K562 (cell line): ENCODE data around the gene TAAR9. TPM values are rescaled to one million over a fixed set of nuclear protein-coding genes. Genes with fewer than 3 reads are reported as not detected.

Source experiments
- CREM ChIP-seq: IDR thresholded peaks from 2 replicates; pipeline ENCODE4 v1.6.1; 2014; ENCODE audit warnings: antibody characterized with exemption, low read depth
- HMG20B ChIP-seq: fragments of 250-450 bp; sonication (Bioruptor Pico); IDR thresholded peaks from 2 replicates; pipeline ENCODE4 v1.5.0; 2021; ENCODE audit warnings: mild to moderate bottlenecking
- KDM2B ChIP-seq: fragments of 250-450 bp; sonication (Bioruptor Pico); IDR thresholded peaks from 2 replicates; pipeline ENCODE4 v1.8.0; 2021; ENCODE audit warnings: mild to moderate bottlenecking, moderate library complexity
- PHB ChIP-seq: fragments of 250-450 bp; sonication (Bioruptor Pico); IDR thresholded peaks from 2 replicates; pipeline ENCODE4 v1.5.0; 2021
- RB1 ChIP-seq: fragments of 450-650 bp; IDR thresholded peaks from 2 replicates; pipeline ENCODE4 v1.6.1; 2017; ENCODE audit warnings: low read depth, mild to moderate bottlenecking
- SRSF3 ChIP-seq: fragments of 200-400 bp; formaldehyde crosslinking; IDR thresholded peaks from 2 replicates; pipeline ENCODE4 v1.6.1; 2016; ENCODE audit warnings: mild to moderate bottlenecking, low read length, moderate library complexity; ENCODE audit not compliant: insufficient read depth
- STAG1 ChIP-seq: sonication (generic); formaldehyde crosslinking; IDR thresholded peaks from 2 replicates; pipeline ENCODE4 v1.5.0; 2020; ENCODE audit warnings: missing genetic modification reagents, borderline replicate concordance
- ZBTB1 ChIP-seq: sonication (generic); formaldehyde crosslinking; IDR thresholded peaks from 2 replicates; pipeline ENCODE4 v1.8.1; 2023; ENCODE audit warnings: missing genetic modification reagents, low read depth, mild to moderate bottlenecking, borderline replicate concordance
- ZNF143 ChIP-seq: sonication (generic); formaldehyde crosslinking; IDR thresholded peaks from 2 replicates; pipeline ENCODE4 v1.9.0; 2022; ENCODE audit warnings: mild to moderate bottlenecking, missing genetic modification reagents
- ZNF217 ChIP-seq: sonication (generic); formaldehyde crosslinking; IDR thresholded peaks from 2 replicates; pipeline ENCODE4 v1.8.0; 2022; ENCODE audit warnings: mild to moderate bottlenecking, missing genetic modification reagents
- ZNF347 ChIP-seq: fragments of 450-650 bp; formaldehyde crosslinking; IDR thresholded peaks from 2 replicates; pipeline ENCODE4 v1.4.0; 2020; ENCODE audit warnings: low read depth, mild to moderate bottlenecking, moderate library complexity
- ZNF696 ChIP-seq: fragments of 250-450 bp; sonication (Bioruptor Pico); conservative IDR thresholded peaks from 2 replicates; pipeline ENCODE4 v1.4.0; 2020; ENCODE audit warnings: mild to moderate bottlenecking, moderate library complexity
- polyA plus RNA-seq, 8 experiments: library from polyadenylated mRNA; depleted of rRNA in 4 of 8; stranded (reverse) in 5 of 8; unstranded in 3 of 8; fragments of >200 nt; fragmentation: Nextera tagmentation in 2 of 8; fragmentation: Illumina TruSeq in 1 of 8; extraction: Ambion mirVana in 2 of 8; extraction: Trizol in 1 of 8; gene quantifications; 2 replicates each; pipeline versions ENCODE4 v1.2.1 to v1.2.3, GENCODE V29; 2011 to 2014; ENCODE audit warnings: inconsistent platforms in 1 of 8, missing spikeins in 1 of 8
- total RNA-seq, 7 experiments: library from RNA; depleted of rRNA in 6 of 7; stranded (reverse); fragments of >200 nt in 6 of 7; fragmentation: Illumina TruSeq in 2 of 7; extraction: Trizol in 2 of 7; gene quantifications; 2 replicates each; pipeline versions ENCODE4 v1.2.1 to v1.2.3, GENCODE V29; 2011 to 2021; ENCODE audit warnings: low replicate concordance in 1 of 7
- TF ChIP-seq, protein P1 (sequence below): sonication (generic); formaldehyde crosslinking; IDR thresholded peaks from 2 replicates; pipeline ENCODE4 v1.8.0; 2022; ENCODE audit warnings: missing genetic modification reagents, mild to moderate bottlenecking, borderline replicate concordance
- TF ChIP-seq, protein P2 (sequence below): fragments of 250-450 bp; sonication (Bioruptor Pico); IDR thresholded peaks from 2 replicates; pipeline ENCODE4 v1.9.0; 2021; ENCODE audit warnings: mild to moderate bottlenecking
- TF ChIP-seq, protein P3 (sequence below), 2 experiments: fragments of 450-650 bp; formaldehyde crosslinking in 1 of 2; IDR thresholded peaks; 2 replicates each; pipeline versions ENCODE4 v1.4.0 to v1.6.1; 2014 to 2020; ENCODE audit warnings: mild to moderate bottlenecking in 2 of 2, borderline replicate concordance in 1 of 2, low read depth in 1 of 2

The TAAR9 gene
- total and polyA plus RNA-seq, 9 of the 15 experiments (the other 6 are each of a cell fraction or from before 2014, with no cell fraction given): not detected

DNA sequence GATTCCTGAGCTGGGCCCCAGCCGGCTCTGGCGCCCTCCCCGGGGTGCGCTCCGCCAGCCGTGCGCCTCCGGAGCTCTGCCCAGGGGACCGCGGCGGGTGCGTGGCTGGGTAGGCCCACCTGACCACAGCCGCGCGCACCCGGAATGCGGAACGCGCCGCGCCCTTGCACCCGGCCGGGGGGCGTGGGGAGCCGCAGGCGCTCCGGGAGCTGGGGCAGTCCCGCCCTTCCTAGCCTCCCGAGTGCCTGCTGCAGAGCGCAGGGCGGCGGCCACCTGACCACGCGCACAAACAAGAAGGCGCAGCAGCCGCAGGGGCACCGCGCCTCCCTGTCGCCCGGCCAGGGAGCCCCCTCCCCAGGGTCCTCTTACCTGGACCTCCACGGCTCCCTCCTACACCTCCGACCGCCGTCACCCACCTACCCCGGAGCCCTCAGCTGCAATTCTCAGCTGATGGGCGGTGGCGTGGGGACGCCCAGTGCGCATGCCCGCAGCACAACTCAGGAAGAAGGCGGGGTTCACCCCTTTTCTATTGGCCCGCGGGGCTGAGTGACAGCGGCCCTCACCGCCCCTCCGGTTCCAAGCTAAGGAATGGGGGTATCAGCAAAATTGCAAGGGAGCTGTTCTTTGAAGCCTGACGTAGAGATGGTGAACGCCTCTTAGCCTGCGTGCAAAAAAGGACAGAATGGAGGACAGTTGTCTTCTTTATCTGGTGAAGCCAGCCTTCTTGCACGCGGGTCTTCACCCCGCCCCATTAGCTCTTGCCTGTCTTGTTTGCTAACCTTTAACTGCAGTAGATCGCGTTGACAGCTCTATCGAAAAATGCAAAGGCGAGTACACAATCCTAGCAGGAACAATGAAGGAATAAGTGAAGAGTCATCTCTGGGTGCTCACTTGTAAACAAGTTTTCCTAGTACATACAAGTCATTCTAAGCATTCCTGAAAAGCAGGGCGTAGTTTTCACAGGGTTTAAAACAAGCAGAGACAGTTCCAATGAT, 25.1 kb upstream of the TAAR9 start, which contains the start of gene STX7 (continued):
- TF ChIP-seq, protein P1, sequence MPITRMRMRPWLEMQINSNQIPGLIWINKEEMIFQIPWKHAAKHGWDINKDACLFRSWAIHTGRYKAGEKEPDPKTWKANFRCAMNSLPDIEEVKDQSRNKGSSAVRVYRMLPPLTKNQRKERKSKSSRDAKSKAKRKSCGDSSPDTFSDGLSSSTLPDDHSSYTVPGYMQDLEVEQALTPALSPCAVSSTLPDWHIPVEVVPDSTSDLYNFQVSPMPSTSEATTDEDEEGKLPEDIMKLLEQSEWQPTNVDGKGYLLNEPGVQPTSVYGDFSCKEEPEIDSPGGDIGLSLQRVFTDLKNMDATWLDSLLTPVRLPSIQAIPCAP (CRISPR knock-in tag): no peak
- TF ChIP-seq STAG1 (no peak), HMG20B (CRISPR knock-in tag) (no peak), PHB (no peak), SRSF3 (no peak), CREM (0 out of 2 replicates have a peak, but pooled peaks have one; percentile 35), ZNF143 (no peak), ZBTB1 (0 out of 2 replicates have a peak, but pooled peaks have one; percentile 37), RB1 (0 out of 2 replicates have a peak, but pooled peaks have one; percentile 58), KDM2B (no peak), ZNF217 (CRISPR knock-in tag) (no peak), ZNF696 (CRISPR knock-in tag) (no peak), ZNF347 (CRISPR knock-in tag) (no peak)
- TF ChIP-seq, protein P2, sequence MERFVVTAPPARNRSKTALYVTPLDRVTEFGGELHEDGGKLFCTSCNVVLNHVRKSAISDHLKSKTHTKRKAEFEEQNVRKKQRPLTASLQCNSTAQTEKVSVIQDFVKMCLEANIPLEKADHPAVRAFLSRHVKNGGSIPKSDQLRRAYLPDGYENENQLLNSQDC: no peak
- TF ChIP-seq, protein P3, sequence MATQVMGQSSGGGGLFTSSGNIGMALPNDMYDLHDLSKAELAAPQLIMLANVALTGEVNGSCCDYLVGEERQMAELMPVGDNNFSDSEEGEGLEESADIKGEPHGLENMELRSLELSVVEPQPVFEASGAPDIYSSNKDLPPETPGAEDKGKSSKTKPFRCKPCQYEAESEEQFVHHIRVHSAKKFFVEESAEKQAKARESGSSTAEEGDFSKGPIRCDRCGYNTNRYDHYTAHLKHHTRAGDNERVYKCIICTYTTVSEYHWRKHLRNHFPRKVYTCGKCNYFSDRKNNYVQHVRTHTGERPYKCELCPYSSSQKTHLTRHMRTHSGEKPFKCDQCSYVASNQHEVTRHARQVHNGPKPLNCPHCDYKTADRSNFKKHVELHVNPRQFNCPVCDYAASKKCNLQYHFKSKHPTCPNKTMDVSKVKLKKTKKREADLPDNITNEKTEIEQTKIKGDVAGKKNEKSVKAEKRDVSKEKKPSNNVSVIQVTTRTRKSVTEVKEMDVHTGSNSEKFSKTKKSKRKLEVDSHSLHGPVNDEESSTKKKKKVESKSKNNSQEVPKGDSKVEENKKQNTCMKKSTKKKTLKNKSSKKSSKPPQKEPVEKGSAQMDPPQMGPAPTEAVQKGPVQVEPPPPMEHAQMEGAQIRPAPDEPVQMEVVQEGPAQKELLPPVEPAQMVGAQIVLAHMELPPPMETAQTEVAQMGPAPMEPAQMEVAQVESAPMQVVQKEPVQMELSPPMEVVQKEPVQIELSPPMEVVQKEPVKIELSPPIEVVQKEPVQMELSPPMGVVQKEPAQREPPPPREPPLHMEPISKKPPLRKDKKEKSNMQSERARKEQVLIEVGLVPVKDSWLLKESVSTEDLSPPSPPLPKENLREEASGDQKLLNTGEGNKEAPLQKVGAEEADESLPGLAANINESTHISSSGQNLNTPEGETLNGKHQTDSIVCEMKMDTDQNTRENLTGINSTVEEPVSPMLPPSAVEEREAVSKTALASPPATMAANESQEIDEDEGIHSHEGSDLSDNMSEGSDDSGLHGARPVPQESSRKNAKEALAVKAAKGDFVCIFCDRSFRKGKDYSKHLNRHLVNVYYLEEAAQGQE (IDR thresholded peaks at IDR 0.05; ENCODE audit: borderline replicate concordance): peak; percentile 29; the same call in 1 of the 2 replicates
- TF ChIP-seq, protein P3 (CRISPR knock-in tag; IDR thresholded peaks at IDR 0.05; ENCODE audit: low read depth): peak; percentile 31; the same call in 1 of the 2 replicates
- TF ChIP-seq, all 486 proteins: peak for 109
